Naive thymus-derived CD8-positive, alpha-beta T cell (primary cell): ENCODE results near the gene ADAMTS7. TPM values are rescaled to one million over a fixed set of nuclear protein-coding genes. Genes with fewer than 3 reads are reported as not detected.
"Not testable (repeated sequence)": the region's sequence is repeated elsewhere in the genome, so short reads cannot be mapped to it uniquely, and the experiment has no call there.

Experiments used
- ATAC-seq, 2 donors: fragments of 150-1000 bp; cut with Tn5 transposase in 1 of 2; sonication (Bioruptor Pico), chemical (Tn5 transposase) in 1 of 2; 1 replicate in 1 of 2; 2 replicates in 1 of 2; pipeline ENCODE4 v1.10.0; 2021; ENCODE audit warnings: mild to moderate bottlenecking in 2 of 2, moderate library complexity in 2 of 2
- POLR2A ChIA-PET: fragments of 350-600 bp; sonication (Branson Sonifier 250); formaldehyde crosslinking; loops from one replicate; lab custom pipeline; 2021; ENCODE audit warnings: antibody characterized with exemption; lab: Charles Lee
- DNase-seq, 10 donors: peaks; one replicate each; pipeline versions ENCODE4 v3.0.0 to v3.0.0-alpha.2; 2020 to 2022
- H3K27ac Mint-ChIP-seq, 10 donors: one replicate each; pipeline ENCODE4 v1.8.0; 2020 to 2022; ENCODE audit warnings: mild to moderate bottlenecking in 10 of 10, mixed read lengths in 10 of 10, moderate library complexity in 4 of 10, inconsistent platforms in 1 of 10
- H3K27me3 Mint-ChIP-seq, 5 donors: one replicate each; pipeline ENCODE4 v1.8.0; 2021 to 2022; ENCODE audit warnings: mixed read lengths in 5 of 5
- H3K36me3 Mint-ChIP-seq, 3 donors: one replicate each; pipeline ENCODE4 v1.8.0; 2020 to 2022; ENCODE audit warnings: mixed read lengths in 3 of 3, mild to moderate bottlenecking in 2 of 3, inconsistent platforms in 1 of 3
- H3K4me1 Mint-ChIP-seq, 4 donors: one replicate each; pipeline ENCODE4 v1.8.0; 2021 to 2022; ENCODE audit warnings: mixed read lengths in 4 of 4
- H3K4me3 Mint-ChIP-seq, 10 donors: one replicate each; pipeline ENCODE4 v1.8.0; 2020 to 2022; ENCODE audit warnings: mild to moderate bottlenecking in 10 of 10, mixed read lengths in 10 of 10, moderate library complexity in 6 of 10, inconsistent platforms in 1 of 10
- H3K9me3 Mint-ChIP-seq, 9 donors: one replicate each; pipeline ENCODE4 v1.8.0; 2020 to 2022; ENCODE audit warnings: mixed read lengths in 9 of 9, mild to moderate bottlenecking in 3 of 9, inconsistent platforms in 1 of 9, moderate library complexity in 1 of 9
- polyA plus RNA-seq, 3 donors: library from polyadenylated mRNA; unstranded; fragments of 300-500 nt; fragmentation: Illumina TruSeq; gene quantifications; one replicate each; pipeline ENCODE4 v1.2.3, GENCODE V29; 2021
- total RNA-seq, 8 experiments: library from RNA in 2 of 8; stranded (reverse) in 2 of 8; gene quantifications; one replicate each; pipeline ENCODE4 v1.2.3 and lab custom pipeline; 2021 to 2026

Gene ADAMTS7
- total and polyA plus RNA-seq, 5 experiments from 2014 or later, result 0.16 to 0.31 TPM; not detected in 3

- POLR2A ChIA-PET, H3K27ac Mint-ChIP-seq, H3K4me3 Mint-ChIP-seq, ATAC-seq, H3K27me3 Mint-ChIP-seq, H3K36me3 Mint-ChIP-seq, H3K9me3 Mint-ChIP-seq, DNase-seq: not testable (repeated sequence)
- peaks cover 12 to 31% (median 25%) of the 10 kb centered on the region in 4 donors for H3K4me1 Mint-ChIP-seq
Observed at GRCh38 chr15:78765154-78765860, 46.0 kb downstream of the ADAMTS7 start.

GRCh38 chr15:78764340-78765153, 46.7 kb downstream of the ADAMTS7 start:
- H3K36me3 Mint-ChIP-seq, ATAC-seq, POLR2A ChIA-PET, H3K9me3 Mint-ChIP-seq, H3K4me3 Mint-ChIP-seq, H3K27me3 Mint-ChIP-seq: not testable (repeated sequence)
- Mint-ChIP-seq H3K4me1 (peaks cover 12 to 32% (median 25%) of the 10 kb centered on the region in 4 donors), H3K27ac (peak overlapping the region in 2 of 10 donors; percentile 35 to 85)
- peak in 1 of 10 donors; percentile 54 for DNase-seq

- ATAC-seq (no peak), DNase-seq (peak in 1 of 10 donors; percentile 60)
- Mint-ChIP-seq H3K4me3 (peak overlapping the region in 1 of 10 donors; percentile 50), H3K4me1 (peaks cover 10 to 29% (median 27%) of the 10 kb centered on the region in 4 donors), H3K9me3 (no peaks in the 10 kb centered on the region), H3K27me3 (no peaks in the 10 kb centered on the region), H3K27ac (peak overlapping the region in 1 of 10 donors; percentile 85), H3K36me3 (no peaks in the 10 kb centered on the region)
- POLR2A ChIA-PET, result no interaction called here
Observed at GRCh38 chr15:78763796-78764241, 47.4 kb downstream of the ADAMTS7 start.

GRCh38 chr15:78762985-78763795, 48.1 kb downstream of the ADAMTS7 start:
- ATAC-seq (no peak), DNase-seq (peak in 1 of 10 donors; percentile 42)
- Mint-ChIP-seq H3K4me1 (peaks cover 10 to 29% (median 27%) of the 10 kb centered on the region in 4 donors), H3K36me3 (no peaks in the 10 kb centered on the region), H3K4me3 (peak overlapping the region in 5 of 10 donors; percentile 31 to 66 (median 39)), H3K27me3 (no peaks in the 10 kb centered on the region), H3K27ac (peak overlapping the region in 5 of 10 donors; percentile 37 to 74 (median 62)), H3K9me3 (no peaks in the 10 kb centered on the region)
- POLR2A ChIA-PET, result no interaction called here

- DNase-seq, result peak in 1 of 10 donors; percentile 57
- H3K27me3 Mint-ChIP-seq, POLR2A ChIA-PET, H3K9me3 Mint-ChIP-seq, H3K36me3 Mint-ChIP-seq, ATAC-seq: not testable (repeated sequence)
- H3K4me1 Mint-ChIP-seq, result peaks cover 10 to 31% (median 28%) of the 10 kb centered on the region in 4 donors
- H3K4me3 Mint-ChIP-seq, result peak overlapping the region in 2 of 10 donors; percentile 69 to 82
- peak overlapping the region in 3 of 10 donors; percentile 87 to 94 (median 91) for H3K27ac Mint-ChIP-seq
Observed at GRCh38 chr15:78762386-78762961, 48.8 kb downstream of the ADAMTS7 start.

- ATAC-seq, result peak in 1 of 2 donors; percentile 9
- H3K27ac Mint-ChIP-seq, result peak overlapping the region; percentile 83 to 94 (median 91)
- POLR2A ChIA-PET, result interaction anchor here (1.5 kb wide), 1 partner anchor 324 kb away, joined by 3 read pairs; the partner anchor contains the start of gene IREB2
Observed at GRCh38 chr15:78761891-78762385, 49.3 kb downstream of the ADAMTS7 start.

GRCh38 chr15:78761475-78761874, 49.8 kb downstream of the ADAMTS7 start:
- not testable (repeated sequence) for H3K9me3 Mint-ChIP-seq, H3K27me3 Mint-ChIP-seq, H3K36me3 Mint-ChIP-seq
- peak overlapping the region; percentile 32 to 82 (median 66) for H3K4me3 Mint-ChIP-seq
- peak; percentile 92 to 99 for ATAC-seq
- H3K27ac Mint-ChIP-seq, result peak overlapping the region; percentile 83 to 94 (median 91)
- POLR2A ChIA-PET, result interaction anchor here (0.6 to 1.5 kb wide), 3 partner anchors 92 to 323 kb away, joined by 3 read pairs; partner anchors contain the start of gene IREB2
- DNase-seq, result peak; percentile 51 to 91 (median 76)
- peaks cover 12 to 39% (median 36%) of the 10 kb centered on the region in 4 donors for H3K4me1 Mint-ChIP-seq

More at GRCh38 chr15:78761891-78762385, 49.3 kb downstream of the ADAMTS7 start:
- Mint-ChIP-seq H3K27me3 (no peaks in the 10 kb centered on the region), H3K36me3 (no peaks in the 10 kb centered on the region), H3K4me3 (peak overlapping the region in 9 of 10 donors; percentile 44 to 82 (median 68)), H3K9me3 (no peaks in the 10 kb centered on the region), H3K4me1 (peaks cover 11 to 37% (median 33%) of the 10 kb centered on the region in 4 donors)
- DNase-seq, result no peak

GRCh38 chr15:78761020-78761419, 50.2 kb downstream of the ADAMTS7 start:
- Mint-ChIP-seq H3K4me1 (peaks cover 12 to 40% (median 37%) of the 10 kb centered on the region in 4 donors), H3K4me3 (peak overlapping the region in 9 of 10 donors; percentile 32 to 82 (median 68)), H3K27me3 (no peaks in the 10 kb centered on the region), H3K9me3 (no peaks in the 10 kb centered on the region), H3K27ac (peak overlapping the region; percentile 83 to 94 (median 91)), H3K36me3 (no peaks in the 10 kb centered on the region)
- DNase-seq (peak in 1 of 10 donors; percentile 30), ATAC-seq (peak; percentile 1)
- POLR2A ChIA-PET, result interaction anchor here (0.6 to 1.5 kb wide), 3 partner anchors 93 to 323 kb away, joined by 3 read pairs; partner anchors contain the start of gene IREB2

- POLR2A ChIA-PET, result interaction anchor here (1.5 kb wide), 1 partner anchor 322 kb away, joined by 3 read pairs; the partner anchor contains the start of gene IREB2
- peak in 1 of 10 donors; percentile 36 for DNase-seq
- not testable (repeated sequence) for H3K27me3 Mint-ChIP-seq, ATAC-seq, H3K36me3 Mint-ChIP-seq, H3K9me3 Mint-ChIP-seq
- Mint-ChIP-seq H3K4me3 (peak overlapping the region in 3 of 10 donors; percentile 1 to 80 (median 69)), H3K27ac (peak overlapping the region in 9 of 10 donors; percentile 29 to 92 (median 70)), H3K4me1 (peaks cover 12 to 41% (median 38%) of the 10 kb centered on the region in 4 donors)
Observed at GRCh38 chr15:78760091-78760882, 51.0 kb downstream of the ADAMTS7 start.

GRCh38 chr15:78759361-78759998, 51.8 kb downstream of the ADAMTS7 start:
- H3K4me3 Mint-ChIP-seq, H3K36me3 Mint-ChIP-seq, POLR2A ChIA-PET, H3K27me3 Mint-ChIP-seq, H3K9me3 Mint-ChIP-seq, ATAC-seq: not testable (repeated sequence)
- Mint-ChIP-seq H3K4me1 (peaks cover 12 to 41% (median 38%) of the 10 kb centered on the region in 4 donors), H3K27ac (peak overlapping the region in 1 of 10 donors; percentile 61)
- peak in 1 of 10 donors; percentile 59 for DNase-seq
